CD4-positive, CD25-positive, alpha-beta regulatory T cell (primary cell): ENCODE results near the gene ZNF76. TPM values are rescaled to one million over a fixed set of nuclear protein-coding genes. Genes with fewer than 3 reads are reported as not detected.

Experiments used
- ATAC-seq, 2 donors: fragments of 150-1000 bp; cut with Tn5 transposase; one replicate each; pipeline ENCODE4 v1.10.0; 2021; ENCODE audit warnings: low read depth in 2 of 2, moderate number of reproducible peaks in 2 of 2, moderate library complexity in 1 of 2
- DNase-seq, 3 donors: peaks; one replicate each; pipeline versions ENCODE4 v3.0.0 to v3.0.0-alpha.2; 2012 to 2022; ENCODE audit warnings: mixed read lengths in 1 of 3
- H3K27ac ChIP-seq: one replicate; pipeline ENCODE4 v1.7.0; 2013; ENCODE audit warnings: mild to moderate bottlenecking, low read length; ENCODE audit not compliant: insufficient read depth, poor library complexity, severe bottlenecking
- H3K27me3 ChIP-seq: one replicate; pipeline ENCODE4 v1.7.0; 2013; ENCODE audit warnings: low read length; ENCODE audit not compliant: control insufficient read depth, insufficient read depth
- H3K36me3 ChIP-seq: one replicate; pipeline ENCODE4 v1.7.0; 2013; ENCODE audit warnings: mild to moderate bottlenecking, low read length, moderate library complexity; ENCODE audit not compliant: control insufficient read depth, insufficient read depth
- H3K4me1 ChIP-seq: 2 replicates; pipeline ENCODE4 v1.7.0; 2013; ENCODE audit warnings: mild to moderate bottlenecking, low read length; ENCODE audit not compliant: insufficient read depth, control insufficient read depth, poor library complexity, severe bottlenecking
- H3K4me3 ChIP-seq: one replicate; pipeline ENCODE4 v1.7.0; 2013; ENCODE audit warnings: low read depth, mild to moderate bottlenecking, low read length, moderate library complexity
- H3K9me3 ChIP-seq, 2 experiments: 1 replicate in 1 of 2; 2 replicates in 1 of 2; pipeline ENCODE4 v1.7.0; 2013; ENCODE audit warnings: low read length in 2 of 2, mild to moderate bottlenecking in 1 of 2, moderate library complexity in 1 of 2; ENCODE audit not compliant: control insufficient read depth in 2 of 2
- H3K27ac Mint-ChIP-seq, 3 donors: one replicate each; pipeline ENCODE4 v1.8.0; 2020 to 2022; ENCODE audit warnings: mild to moderate bottlenecking in 3 of 3, mixed read lengths in 3 of 3, moderate library complexity in 2 of 3
- H3K27me3 Mint-ChIP-seq: one replicate; pipeline ENCODE4 v1.8.0; 2022; ENCODE audit warnings: mild to moderate bottlenecking, mixed read lengths
- H3K36me3 Mint-ChIP-seq: one replicate; pipeline ENCODE4 v1.8.0; 2020; ENCODE audit warnings: mixed read lengths
- H3K4me1 Mint-ChIP-seq, 4 donors: one replicate each; pipeline ENCODE4 v1.8.0; 2020 to 2022; ENCODE audit warnings: mixed read lengths in 4 of 4, mild to moderate bottlenecking in 1 of 4
- H3K4me3 Mint-ChIP-seq, 4 donors: one replicate each; pipeline ENCODE4 v1.8.0; 2020 to 2022; ENCODE audit warnings: mild to moderate bottlenecking in 4 of 4, mixed read lengths in 4 of 4, moderate library complexity in 3 of 4
- H3K9me3 Mint-ChIP-seq, 7 donors: one replicate each; pipeline ENCODE4 v1.8.0; 2020 to 2022; ENCODE audit warnings: mixed read lengths in 7 of 7, mild to moderate bottlenecking in 3 of 7, moderate library complexity in 2 of 7
- polyA plus RNA-seq, 4 donors: library from polyadenylated mRNA; unstranded; fragments of 300-500 nt; fragmentation: Illumina TruSeq; gene quantifications; one replicate each; pipeline ENCODE4 v1.2.3, GENCODE V29; 2021
- total RNA-seq: library from RNA; stranded (reverse); gene quantifications from one replicate; pipeline ENCODE4 v1.2.3, GENCODE V29; 2022

The ZNF76 gene
- total and polyA plus RNA-seq, 5 donors from 2014 or later = 18.7 to 66.6 (median 22.1) TPM

DNA sequence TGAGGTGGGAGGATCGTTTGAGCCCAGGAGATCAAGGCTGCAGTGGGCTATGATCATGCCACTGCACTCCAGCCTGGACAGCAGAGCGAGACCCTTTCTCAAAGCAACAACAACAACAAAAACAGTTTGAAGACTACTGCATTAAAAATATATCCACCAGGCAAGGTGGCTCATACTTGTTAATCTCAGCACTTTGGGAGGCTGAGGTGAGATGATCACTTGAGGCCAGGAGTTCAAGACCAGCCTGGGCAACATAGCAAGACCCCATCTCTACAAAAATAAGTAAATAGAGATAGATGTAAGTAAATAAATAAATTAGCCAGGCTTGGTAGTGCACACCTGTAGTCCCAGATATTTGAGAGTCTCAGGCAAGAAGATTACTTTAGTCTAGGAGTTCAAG lies 12.5 kb downstream of the ZNF76 start:
- Histone ChIP-seq H3K36me3 (no peaks in the 10 kb centered on the region), H3K4me1 (peaks cover 6% of the 10 kb centered on the region), H3K27me3 (no peaks in the 10 kb centered on the region), H3K4me3 (no peak overlapping the region), H3K27ac (no peak overlapping the region), H3K9me3 (no peaks in the 10 kb centered on the region)
- Mint-ChIP-seq H3K9me3 (no peaks in the 10 kb centered on the region), H3K27me3 (no peaks in the 10 kb centered on the region), H3K4me3 (no peak overlapping the region), H3K4me1 (peaks cover 17 to 40% (median 33%) of the 10 kb centered on the region in 4 donors), H3K27ac (no peak overlapping the region), H3K36me3 (peaks cover 23% of the 10 kb centered on the region)
- DNase-seq (no peak), ATAC-seq (no peak)

DNA sequence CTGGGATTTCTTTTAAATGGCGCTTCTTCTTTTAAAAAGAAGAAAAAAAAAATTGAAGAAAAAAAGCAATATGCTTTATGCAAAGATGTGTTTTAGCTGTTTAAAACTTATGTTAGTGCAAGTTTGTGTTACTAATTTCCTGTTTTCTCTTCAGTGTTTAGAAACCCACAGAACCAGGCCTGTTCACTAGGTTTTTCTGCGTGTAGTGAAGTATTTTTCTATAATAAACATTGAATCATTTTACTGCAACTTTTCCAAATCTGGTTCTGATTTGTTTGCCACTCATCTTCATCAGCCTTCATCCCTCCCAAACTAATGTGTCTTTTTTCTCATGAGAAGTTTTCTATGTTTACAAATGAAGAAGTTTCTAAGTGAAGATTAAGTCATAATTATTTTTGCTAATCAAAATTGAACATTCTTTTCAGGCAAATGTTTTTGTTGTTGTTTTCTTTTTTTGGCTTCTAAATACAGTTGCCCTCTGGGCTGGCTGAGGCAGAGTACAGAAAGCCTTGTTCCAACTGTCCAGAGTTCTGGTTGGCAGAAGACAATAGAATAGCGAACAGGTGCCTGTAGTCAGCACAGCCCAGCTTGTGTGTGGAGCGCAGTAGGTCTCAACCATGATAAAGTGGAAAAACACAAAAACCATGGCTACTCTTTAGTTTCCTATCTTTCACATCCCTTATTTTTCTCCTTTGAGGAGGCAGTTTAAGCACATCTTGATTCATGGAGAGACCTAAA lies 14.5 kb downstream of the ZNF76 start:
- no peak overlapping the region for H3K4me3 ChIP-seq
- Mint-ChIP-seq H3K9me3 (no peaks in the 10 kb centered on the region), H3K4me3 (peak overlapping the region in 3 of 4 donors; percentile 22 to 61 (median 26)), H3K4me1 (peaks cover 14 to 33% (median 23%) of the 10 kb centered on the region in 4 donors), H3K27ac (peak overlapping the region; percentile 38 to 69 (median 64)), H3K36me3 (peaks cover 18% of the 10 kb centered on the region), H3K27me3 (no peaks in the 10 kb centered on the region)
- H3K4me1 ChIP-seq = peaks cover 6% of the 10 kb centered on the region
- no peak overlapping the region for H3K27ac ChIP-seq
- ATAC-seq (no peak), DNase-seq (no peak)
- no peaks in the 10 kb centered on the region for H3K27me3 ChIP-seq
- no peaks in the 10 kb centered on the region for H3K9me3 ChIP-seq
- no peaks in the 10 kb centered on the region for H3K36me3 ChIP-seq

DNA sequence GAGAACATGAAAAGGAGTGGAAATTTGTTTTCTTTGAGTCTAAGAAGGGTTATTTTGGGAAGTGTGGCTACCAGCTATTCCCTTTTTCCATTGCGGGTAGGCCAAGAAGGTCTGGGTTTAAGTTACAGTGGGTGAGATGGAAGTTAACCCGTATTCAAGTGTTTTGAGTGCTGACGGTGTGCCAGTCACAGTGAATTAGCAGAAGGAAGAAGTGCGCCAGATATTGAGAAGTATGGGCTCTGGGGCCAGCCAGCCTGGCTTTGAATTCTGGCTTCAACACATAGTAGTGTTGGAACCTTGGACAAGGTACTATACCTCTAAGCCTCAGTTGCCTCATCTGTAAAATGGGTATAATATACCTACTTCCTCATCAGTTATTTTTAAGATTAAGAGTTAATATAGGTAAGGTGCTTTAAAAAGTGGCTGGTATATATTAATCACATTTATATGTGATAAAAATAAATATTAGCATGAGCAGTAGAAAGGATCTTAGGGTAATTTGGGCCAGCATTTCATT lies 16.3 kb downstream of the ZNF76 start:
- ATAC-seq (no peak), DNase-seq (no peak)
- no peaks in the 10 kb centered on the region for H3K9me3 Mint-ChIP-seq
- H3K4me3 Mint-ChIP-seq = no peak overlapping the region
- H3K36me3 Mint-ChIP-seq = peaks cover 8% of the 10 kb centered on the region
- H3K4me3 ChIP-seq = no peak overlapping the region
- no peaks in the 10 kb centered on the region for H3K27me3 ChIP-seq
- peak overlapping the region in 1 of 3 donors; percentile 88 for H3K27ac Mint-ChIP-seq
- H3K4me1 Mint-ChIP-seq = peaks cover 11 to 23% (median 22%) of the 10 kb centered on the region in 4 donors
- H3K4me1 ChIP-seq = peaks cover 6% of the 10 kb centered on the region
- no peaks in the 10 kb centered on the region for H3K27me3 Mint-ChIP-seq
- peaks cover under 1% of the 10 kb centered on the region for H3K36me3 ChIP-seq
- no peak overlapping the region for H3K27ac ChIP-seq
- no peaks in the 10 kb centered on the region for H3K9me3 ChIP-seq

DNA sequence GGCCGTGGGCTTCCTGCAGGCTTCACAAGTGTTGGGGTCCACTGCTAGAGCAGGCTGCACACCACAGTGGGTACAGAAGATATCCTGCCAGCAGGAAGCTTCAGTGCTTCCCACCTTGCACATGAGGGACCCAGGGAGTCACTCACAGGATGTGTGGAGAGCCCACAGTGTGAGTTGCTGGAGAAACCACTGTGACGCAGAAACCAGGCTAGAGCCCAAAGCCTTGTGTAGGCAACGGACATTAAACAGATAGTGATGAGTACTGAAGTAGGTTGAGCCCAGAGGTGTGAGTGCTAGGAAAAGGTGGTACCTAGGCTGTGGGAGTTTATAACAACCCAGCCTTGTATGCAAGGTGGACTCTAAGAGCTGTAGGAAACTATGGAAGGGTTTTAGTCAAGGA lies 19.2 kb downstream of the ZNF76 start:
- no peaks in the 10 kb centered on the region for H3K27me3 Mint-ChIP-seq
- H3K9me3 Mint-ChIP-seq = no peaks in the 10 kb centered on the region
- ATAC-seq (no peak), DNase-seq (no peak)
- Histone ChIP-seq H3K27ac (no peak overlapping the region), H3K9me3 (no peaks in the 10 kb centered on the region), H3K36me3 (peaks cover 30% of the 10 kb centered on the region), H3K4me3 (no peak overlapping the region), H3K4me1 (peaks cover 6% of the 10 kb centered on the region), H3K27me3 (no peaks in the 10 kb centered on the region)
- H3K36me3 Mint-ChIP-seq = peaks cover 28% of the 10 kb centered on the region
- H3K27ac Mint-ChIP-seq = peak overlapping the region in 1 of 3 donors; percentile 3
- H3K4me3 Mint-ChIP-seq = no peak overlapping the region
- H3K4me1 Mint-ChIP-seq = peaks cover 12 to 19% (median 16%) of the 10 kb centered on the region in 4 donors

DNA sequence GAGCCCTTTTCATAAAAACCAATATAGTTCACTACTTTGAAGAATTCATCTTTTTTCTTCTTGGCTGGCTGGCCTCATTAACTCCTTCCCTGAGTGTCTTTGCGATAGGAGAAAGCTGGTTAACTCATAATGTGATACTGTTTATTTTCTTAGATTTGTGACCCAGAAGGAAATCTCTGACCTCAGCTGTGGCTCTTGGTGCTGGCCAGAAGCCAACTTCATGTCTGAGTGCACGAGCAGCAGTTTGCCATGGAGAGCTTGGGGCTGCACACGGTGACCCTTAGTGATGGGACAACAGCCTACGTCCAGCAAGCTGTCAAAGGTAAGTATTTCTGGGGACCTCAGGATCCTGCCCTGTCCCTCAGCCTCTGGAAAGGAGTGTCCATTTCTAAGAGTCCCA lies 21.4 kb downstream of the ZNF76 start:
- ATAC-seq (no peak), DNase-seq (no peak)
- Mint-ChIP-seq H3K27me3 (no peaks in the 10 kb centered on the region), H3K36me3 (peaks cover 34% of the 10 kb centered on the region), H3K27ac (peak overlapping the region in 1 of 3 donors; percentile 28), H3K9me3 (no peaks in the 10 kb centered on the region), H3K4me1 (peaks cover 3 to 12% (median 4%) of the 10 kb centered on the region in 4 donors), H3K4me3 (no peak overlapping the region)
- Histone ChIP-seq H3K4me1 (no peaks in the 10 kb centered on the region), H3K36me3 (peaks cover 47% of the 10 kb centered on the region), H3K27ac (no peak overlapping the region), H3K4me3 (no peak overlapping the region), H3K27me3 (no peaks in the 10 kb centered on the region), H3K9me3 (no peaks in the 10 kb centered on the region)

DNA sequence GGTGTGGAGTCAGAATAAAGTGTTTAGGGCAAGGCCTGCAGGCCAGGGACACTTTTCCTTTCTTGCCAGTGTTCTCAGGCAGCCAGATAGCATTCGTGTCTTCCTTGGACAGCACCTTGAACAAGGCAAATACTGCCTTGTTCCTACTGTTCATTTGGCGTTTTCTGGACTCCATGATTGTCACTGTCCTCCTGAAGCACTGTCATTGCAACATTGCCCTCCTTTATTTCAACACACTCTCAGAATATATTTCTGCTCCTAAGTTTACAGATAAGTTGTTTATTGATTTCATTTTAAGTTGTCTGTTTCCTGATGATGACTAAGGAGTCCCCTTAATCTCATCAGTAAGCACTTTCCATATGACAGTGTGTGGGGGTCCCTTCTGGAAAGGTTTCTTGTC lies 22.9 kb downstream of the ZNF76 start:
- Mint-ChIP-seq H3K36me3 (peaks cover 46% of the 10 kb centered on the region), H3K4me3 (no peak overlapping the region), H3K4me1 (peaks cover 0 to 7% (median 2%) of the 10 kb centered on the region in 4 donors), H3K9me3 (no peaks in the 10 kb centered on the region), H3K27ac (peak overlapping the region in 1 of 3 donors; percentile 75), H3K27me3 (no peaks in the 10 kb centered on the region)
- DNase-seq = no peak
- H3K9me3 ChIP-seq = no peaks in the 10 kb centered on the region
- H3K27me3 ChIP-seq = no peaks in the 10 kb centered on the region
- peaks cover 63% of the 10 kb centered on the region for H3K36me3 ChIP-seq
- H3K4me3 ChIP-seq = no peak overlapping the region
- no peaks in the 10 kb centered on the region for H3K4me1 ChIP-seq
- ATAC-seq = no peak
- no peak overlapping the region for H3K27ac ChIP-seq

DNA sequence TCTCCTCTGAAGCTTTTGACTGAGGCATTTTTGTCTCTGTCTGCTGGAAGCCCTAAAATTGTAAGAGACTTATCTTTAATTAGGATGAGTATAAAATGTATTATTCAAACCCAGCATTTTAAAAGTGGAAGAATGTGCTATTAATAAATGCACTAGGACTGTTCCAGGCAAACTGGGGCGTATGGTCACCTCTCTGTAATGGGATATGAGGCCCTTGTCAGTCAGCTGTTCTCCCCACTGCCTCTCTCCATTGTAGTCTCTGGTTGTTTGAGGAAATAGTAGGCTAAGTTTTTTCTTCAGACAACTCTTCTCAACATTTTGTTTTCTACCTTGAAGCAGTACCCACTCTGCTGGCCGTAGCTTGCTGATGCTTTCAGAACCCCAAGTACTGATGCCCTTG lies 23.8 kb downstream of the ZNF76 start:
- peaks cover 0 to 6% (median 2%) of the 10 kb centered on the region in 4 donors for H3K4me1 Mint-ChIP-seq
- Histone ChIP-seq H3K9me3 (no peaks in the 10 kb centered on the region), H3K4me3 (no peak overlapping the region), H3K36me3 (peaks cover 72% of the 10 kb centered on the region), H3K27ac (no peak overlapping the region), H3K27me3 (no peaks in the 10 kb centered on the region), H3K4me1 (no peaks in the 10 kb centered on the region)
- H3K9me3 Mint-ChIP-seq = no peaks in the 10 kb centered on the region
- no peaks in the 10 kb centered on the region for H3K27me3 Mint-ChIP-seq
- H3K27ac Mint-ChIP-seq = peak overlapping the region in 1 of 3 donors; percentile 75
- no peak for ATAC-seq
- H3K36me3 Mint-ChIP-seq = peaks cover 46% of the 10 kb centered on the region
- H3K4me3 Mint-ChIP-seq = no peak overlapping the region
- DNase-seq = no peak
